ENCODE measurements around the gene ARMC7. TPM values are rescaled to one million over a fixed set of nuclear protein-coding genes. Genes with fewer than 3 reads are reported as not detected.

Gene ARMC7
- total and polyA plus RNA-seq, 2 of the 13 experiments (the other 11 are each of a cell fraction or from before 2014, with no cell fraction given) = 3.9 to 4.2 TPM

DNA sequence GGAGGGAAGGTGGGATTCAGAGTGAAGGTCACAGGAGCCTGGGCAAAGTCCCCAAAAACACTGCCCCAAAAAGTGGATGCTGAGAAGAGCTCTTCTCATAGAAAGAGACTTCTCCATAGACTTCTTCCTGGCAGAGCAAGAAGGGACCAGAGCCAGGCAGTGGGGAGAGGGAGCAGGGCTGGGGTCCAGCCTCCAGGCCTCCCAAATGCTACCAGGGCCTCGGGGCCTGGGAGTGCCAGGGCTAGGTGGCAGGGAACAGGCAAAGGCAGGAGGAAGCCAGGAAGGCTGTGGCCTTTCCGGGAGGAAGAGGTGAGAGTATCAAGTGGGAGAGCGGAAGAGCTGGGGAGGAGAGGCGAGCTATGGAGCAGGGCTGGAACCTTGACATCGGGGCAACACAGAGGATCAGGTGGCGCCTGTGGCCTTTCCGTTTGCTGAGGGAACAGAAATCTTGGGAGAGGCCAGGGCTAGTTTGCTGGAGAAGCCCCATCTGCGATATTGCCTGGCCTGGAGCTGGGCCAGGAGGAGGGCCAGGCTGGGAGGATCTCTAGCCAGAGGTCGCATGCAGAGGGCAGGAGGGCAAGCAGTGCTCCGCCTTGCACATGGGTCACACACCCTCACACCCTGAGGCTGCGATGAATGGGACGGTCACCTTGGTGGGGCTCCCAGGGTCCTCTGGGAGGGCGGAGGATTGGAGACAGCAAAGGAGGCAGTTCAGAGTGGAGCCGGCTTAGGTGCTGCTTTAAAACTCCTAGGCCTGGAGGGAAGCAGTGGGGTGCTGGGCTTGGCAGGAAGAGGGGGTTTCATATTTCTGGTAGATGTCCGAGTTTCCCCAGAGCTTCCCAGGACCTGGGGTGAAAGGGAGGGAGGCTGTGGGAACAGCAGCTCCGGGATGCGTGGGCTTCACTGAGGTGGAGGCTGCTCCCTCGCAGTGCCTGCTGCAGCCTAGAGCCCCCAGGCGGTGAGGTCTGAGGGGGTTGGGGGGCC, 18.6 kb upstream of the ARMC7 start (continued):
- TF ChIP-seq, protein P1, sequence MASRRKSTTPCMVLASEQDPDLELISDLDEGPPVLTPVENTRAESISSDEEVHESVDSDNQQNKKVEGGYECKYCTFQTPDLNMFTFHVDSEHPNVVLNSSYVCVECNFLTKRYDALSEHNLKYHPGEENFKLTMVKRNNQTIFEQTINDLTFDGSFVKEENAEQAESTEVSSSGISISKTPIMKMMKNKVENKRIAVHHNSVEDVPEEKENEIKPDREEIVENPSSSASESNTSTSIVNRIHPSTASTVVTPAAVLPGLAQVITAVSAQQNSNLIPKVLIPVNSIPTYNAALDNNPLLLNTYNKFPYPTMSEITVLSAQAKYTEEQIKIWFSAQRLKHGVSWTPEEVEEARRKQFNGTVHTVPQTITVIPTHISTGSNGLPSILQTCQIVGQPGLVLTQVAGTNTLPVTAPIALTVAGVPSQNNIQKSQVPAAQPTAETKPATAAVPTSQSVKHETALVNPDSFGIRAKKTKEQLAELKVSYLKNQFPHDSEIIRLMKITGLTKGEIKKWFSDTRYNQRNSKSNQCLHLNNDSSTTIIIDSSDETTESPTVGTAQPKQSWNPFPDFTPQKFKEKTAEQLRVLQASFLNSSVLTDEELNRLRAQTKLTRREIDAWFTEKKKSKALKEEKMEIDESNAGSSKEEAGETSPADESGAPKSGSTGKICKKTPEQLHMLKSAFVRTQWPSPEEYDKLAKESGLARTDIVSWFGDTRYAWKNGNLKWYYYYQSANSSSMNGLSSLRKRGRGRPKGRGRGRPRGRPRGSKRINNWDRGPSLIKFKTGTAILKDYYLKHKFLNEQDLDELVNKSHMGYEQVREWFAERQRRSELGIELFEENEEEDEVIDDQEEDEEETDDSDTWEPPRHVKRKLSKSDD (CRISPR knock-in tag; IDR thresholded peaks at IDR 0.05; ENCODE audit: low read depth) = peak; percentile 86; the same call in 1 of the 2 replicates
- TF ChIP-seq JDP2 (CRISPR knock-in tag; IDR thresholded peaks at IDR 0.05; ENCODE audit: borderline replicate concordance) = no peak
- peak; percentile 61; the same call in 1 of the 2 replicates for TF ChIP-seq IRF2 (CRISPR knock-in tag; IDR thresholded peaks at IDR 0.05)
- TF ChIP-seq ZNF788 (CRISPR knock-in tag; IDR thresholded peaks at IDR 0.05; ENCODE audit: borderline replicate concordance) = no peak; the same call in 1 of the 2 replicates
- TF ChIP-seq ZNF274 (CRISPR knock-in tag; IDR thresholded peaks at IDR 0.05) = no peak; the same call in 1 of the 2 replicates
- peak; percentile 88 for TF ChIP-seq HNF4A (CRISPR knock-in tag; IDR thresholded peaks at IDR 0.05)
- no peak for TF ChIP-seq CHD4 (IDR thresholded peaks at IDR 0.05; ENCODE audit: borderline replicate concordance, low read length)
- peak; percentile 66; the same call in 1 of the 2 replicates for TF ChIP-seq RXRB (CRISPR knock-in tag; IDR thresholded peaks at IDR 0.05; ENCODE audit: borderline replicate concordance)
- TF ChIP-seq, protein P2, sequence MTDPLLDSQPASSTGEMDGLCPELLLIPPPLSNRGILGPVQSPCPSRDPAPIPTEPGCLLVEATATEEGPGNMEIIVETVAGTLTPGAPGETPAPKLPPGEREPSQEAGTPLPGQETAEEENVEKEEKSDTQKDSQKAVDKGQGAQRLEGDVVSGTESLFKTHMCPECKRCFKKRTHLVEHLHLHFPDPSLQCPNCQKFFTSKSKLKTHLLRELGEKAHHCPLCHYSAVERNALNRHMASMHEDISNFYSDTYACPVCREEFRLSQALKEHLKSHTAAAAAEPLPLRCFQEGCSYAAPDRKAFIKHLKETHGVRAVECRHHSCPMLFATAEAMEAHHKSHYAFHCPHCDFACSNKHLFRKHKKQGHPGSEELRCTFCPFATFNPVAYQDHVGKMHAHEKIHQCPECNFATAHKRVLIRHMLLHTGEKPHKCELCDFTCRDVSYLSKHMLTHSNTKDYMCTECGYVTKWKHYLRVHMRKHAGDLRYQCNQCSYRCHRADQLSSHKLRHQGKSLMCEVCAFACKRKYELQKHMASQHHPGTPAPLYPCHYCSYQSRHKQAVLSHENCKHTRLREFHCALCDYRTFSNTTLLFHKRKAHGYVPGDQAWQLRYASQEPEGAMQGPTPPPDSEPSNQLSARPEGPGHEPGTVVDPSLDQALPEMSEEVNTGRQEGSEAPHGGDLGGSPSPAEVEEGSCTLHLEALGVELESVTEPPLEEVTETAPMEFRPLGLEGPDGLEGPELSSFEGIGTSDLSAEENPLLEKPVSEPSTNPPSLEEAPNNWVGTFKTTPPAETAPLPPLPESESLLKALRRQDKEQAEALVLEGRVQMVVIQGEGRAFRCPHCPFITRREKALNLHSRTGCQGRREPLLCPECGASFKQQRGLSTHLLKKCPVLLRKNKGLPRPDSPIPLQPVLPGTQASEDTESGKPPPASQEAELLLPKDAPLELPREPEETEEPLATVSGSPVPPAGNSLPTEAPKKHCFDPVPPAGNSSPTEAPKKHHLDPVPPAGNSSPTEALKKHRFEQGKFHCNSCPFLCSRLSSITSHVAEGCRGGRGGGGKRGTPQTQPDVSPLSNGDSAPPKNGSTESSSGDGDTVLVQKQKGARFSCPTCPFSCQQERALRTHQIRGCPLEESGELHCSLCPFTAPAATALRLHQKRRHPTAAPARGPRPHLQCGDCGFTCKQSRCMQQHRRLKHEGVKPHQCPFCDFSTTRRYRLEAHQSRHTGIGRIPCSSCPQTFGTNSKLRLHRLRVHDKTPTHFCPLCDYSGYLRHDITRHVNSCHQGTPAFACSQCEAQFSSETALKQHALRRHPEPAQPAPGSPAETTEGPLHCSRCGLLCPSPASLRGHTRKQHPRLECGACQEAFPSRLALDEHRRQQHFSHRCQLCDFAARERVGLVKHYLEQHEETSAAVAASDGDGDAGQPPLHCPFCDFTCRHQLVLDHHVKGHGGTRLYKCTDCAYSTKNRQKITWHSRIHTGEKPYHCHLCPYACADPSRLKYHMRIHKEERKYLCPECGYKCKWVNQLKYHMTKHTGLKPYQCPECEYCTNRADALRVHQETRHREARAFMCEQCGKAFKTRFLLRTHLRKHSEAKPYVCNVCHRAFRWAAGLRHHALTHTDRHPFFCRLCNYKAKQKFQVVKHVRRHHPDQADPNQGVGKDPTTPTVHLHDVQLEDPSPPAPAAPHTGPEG (CRISPR knock-in tag; IDR thresholded peaks at IDR 0.05) = 0 out of 2 replicates have a peak, but pooled peaks have one; percentile 48
- TF ChIP-seq ZSCAN30 (CRISPR knock-in tag; IDR thresholded peaks at IDR 0.05) = no peak
- TF ChIP-seq, protein P3, sequence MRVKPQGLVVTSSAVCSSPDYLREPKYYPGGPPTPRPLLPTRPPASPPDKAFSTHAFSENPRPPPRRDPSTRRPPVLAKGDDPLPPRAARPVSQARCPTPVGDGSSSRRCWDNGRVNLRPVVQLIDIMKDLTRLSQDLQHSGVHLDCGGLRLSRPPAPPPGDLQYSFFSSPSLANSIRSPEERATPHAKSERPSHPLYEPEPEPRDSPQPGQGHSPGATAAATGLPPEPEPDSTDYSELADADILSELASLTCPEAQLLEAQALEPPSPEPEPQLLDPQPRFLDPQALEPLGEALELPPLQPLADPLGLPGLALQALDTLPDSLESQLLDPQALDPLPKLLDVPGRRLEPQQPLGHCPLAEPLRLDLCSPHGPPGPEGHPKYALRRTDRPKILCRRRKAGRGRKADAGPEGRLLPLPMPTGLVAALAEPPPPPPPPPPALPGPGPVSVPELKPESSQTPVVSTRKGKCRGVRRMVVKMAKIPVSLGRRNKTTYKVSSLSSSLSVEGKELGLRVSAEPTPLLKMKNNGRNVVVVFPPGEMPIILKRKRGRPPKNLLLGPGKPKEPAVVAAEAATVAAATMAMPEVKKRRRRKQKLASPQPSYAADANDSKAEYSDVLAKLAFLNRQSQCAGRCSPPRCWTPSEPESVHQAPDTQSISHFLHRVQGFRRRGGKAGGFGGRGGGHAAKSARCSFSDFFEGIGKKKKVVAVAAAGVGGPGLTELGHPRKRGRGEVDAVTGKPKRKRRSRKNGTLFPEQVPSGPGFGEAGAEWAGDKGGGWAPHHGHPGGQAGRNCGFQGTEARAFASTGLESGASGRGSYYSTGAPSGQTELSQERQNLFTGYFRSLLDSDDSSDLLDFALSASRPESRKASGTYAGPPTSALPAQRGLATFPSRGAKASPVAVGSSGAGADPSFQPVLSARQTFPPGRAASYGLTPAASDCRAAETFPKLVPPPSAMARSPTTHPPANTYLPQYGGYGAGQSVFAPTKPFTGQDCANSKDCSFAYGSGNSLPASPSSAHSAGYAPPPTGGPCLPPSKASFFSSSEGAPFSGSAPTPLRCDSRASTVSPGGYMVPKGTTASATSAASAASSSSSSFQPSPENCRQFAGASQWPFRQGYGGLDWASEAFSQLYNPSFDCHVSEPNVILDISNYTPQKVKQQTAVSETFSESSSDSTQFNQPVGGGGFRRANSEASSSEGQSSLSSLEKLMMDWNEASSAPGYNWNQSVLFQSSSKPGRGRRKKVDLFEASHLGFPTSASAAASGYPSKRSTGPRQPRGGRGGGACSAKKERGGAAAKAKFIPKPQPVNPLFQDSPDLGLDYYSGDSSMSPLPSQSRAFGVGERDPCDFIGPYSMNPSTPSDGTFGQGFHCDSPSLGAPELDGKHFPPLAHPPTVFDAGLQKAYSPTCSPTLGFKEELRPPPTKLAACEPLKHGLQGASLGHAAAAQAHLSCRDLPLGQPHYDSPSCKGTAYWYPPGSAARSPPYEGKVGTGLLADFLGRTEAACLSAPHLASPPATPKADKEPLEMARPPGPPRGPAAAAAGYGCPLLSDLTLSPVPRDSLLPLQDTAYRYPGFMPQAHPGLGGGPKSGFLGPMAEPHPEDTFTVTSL (CRISPR knock-in tag; IDR thresholded peaks at IDR 0.05; ENCODE audit: borderline replicate concordance) = no peak
- no peak; the same call in 1 of the 2 replicates for TF ChIP-seq ZFX (CRISPR knock-in tag; IDR thresholded peaks at IDR 0.05; ENCODE audit: low read depth)
